ENCODE results near the gene PDK3. TPM values are rescaled to one million over a fixed set of nuclear protein-coding genes. Genes with fewer than 3 reads are reported as not detected.

The PDK3 gene
- total RNA-seq, 1 experiment from 2014 or later: 2.0 TPM

- DNase-seq (ENCODE audit: low read depth): no peak
Measured at GRCh38 chrX:24482823-24483415, 17.8 kb downstream of the PDK3 start.

- no peak for DNase-seq (ENCODE audit: low read depth)
Measured at GRCh38 chrX:24483596-24483995, 18.5 kb downstream of the PDK3 start.

GRCh38 chrX:24485323-24485722 is 20.2 kb downstream of the PDK3 start:
- no peak for DNase-seq (ENCODE audit: low read depth)

- no peak for DNase-seq (ENCODE audit: low read depth)
Measured at GRCh38 chrX:24485976-24486680, 21.0 kb downstream of the PDK3 start.

- DNase-seq (ENCODE audit: low read depth): no peak
Measured at GRCh38 chrX:24487571-24487970, 22.5 kb downstream of the PDK3 start.

GRCh38 chrX:24491741-24492140 is 26.7 kb downstream of the PDK3 start:
- no peak for DNase-seq (ENCODE audit: low read depth)

- no peak for DNase-seq (ENCODE audit: low read depth)
Measured at GRCh38 chrX:24493740-24494581, 28.9 kb downstream of the PDK3 start.

- DNase-seq (ENCODE audit: low read depth): peak; percentile 55
Measured at GRCh38 chrX:24494647-24495075, 29.6 kb downstream of the PDK3 start.

- no peak for DNase-seq (ENCODE audit: low read depth)
Measured at GRCh38 chrX:24495700-24496099, 30.6 kb downstream of the PDK3 start.

- DNase-seq (ENCODE audit: low read depth): no peak
Measured at GRCh38 chrX:24498181-24498580, 33.1 kb downstream of the PDK3 start.

GRCh38 chrX:24498975-24499374 is 33.9 kb downstream of the PDK3 start:
- no peak for DNase-seq (ENCODE audit: low read depth)

GRCh38 chrX:24506082-24506481 is 41.0 kb downstream of the PDK3 start:
- DNase-seq (ENCODE audit: low read depth): peak; percentile 5

- DNase-seq (ENCODE audit: low read depth): no peak
Measured at GRCh38 chrX:24508375-24508774, 43.3 kb downstream of the PDK3 start.

GRCh38 chrX:24513416-24513815 is 48.3 kb downstream of the PDK3 start:
- no peak for DNase-seq (ENCODE audit: low read depth)

GRCh38 chrX:24515447-24515846 is 50.4 kb downstream of the PDK3 start:
- no peak for DNase-seq (ENCODE audit: low read depth)

GRCh38 chrX:24520472-24520871 is 55.4 kb downstream of the PDK3 start:
- no peak for DNase-seq (ENCODE audit: low read depth)

GRCh38 chrX:24525455-24525854 is 60.4 kb downstream of the PDK3 start:
- no peak for DNase-seq (ENCODE audit: low read depth)

GRCh38 chrX:24526616-24527015 is 61.5 kb downstream of the PDK3 start:
- no peak for DNase-seq (ENCODE audit: low read depth)

- no peak for DNase-seq (ENCODE audit: low read depth)
Measured at GRCh38 chrX:24528605-24529004, 63.5 kb downstream of the PDK3 start.

GRCh38 chrX:24536551-24536950 is 71.5 kb downstream of the PDK3 start:
- no peak for DNase-seq (ENCODE audit: low read depth)

- no peak for DNase-seq (ENCODE audit: low read depth)
Measured at GRCh38 chrX:24542756-24543155, 77.7 kb downstream of the PDK3 start.

GRCh38 chrX:24547961-24548360 is 82.9 kb downstream of the PDK3 start:
- no peak for DNase-seq (ENCODE audit: low read depth)

GRCh38 chrX:24550166-24550565 is 85.1 kb downstream of the PDK3 start:
- DNase-seq (ENCODE audit: low read depth): no peak

Measured in LHCN-M2 (cell line).